ENCODE measurements around the gene TNNI2. TPM values are rescaled to one million over a fixed set of nuclear protein-coding genes. Genes with fewer than 3 reads are reported as not detected.
A peak's percentile ranks its signal among the peaks of the same experiment; 100 is the strongest.
"Not testable (repeated sequence)": the region's sequence is repeated elsewhere in the genome, so short reads cannot be mapped to it uniquely, and the experiment has no call there.

The TNNI2 gene
- total and polyA plus RNA-seq, 5 donors from 2014 or later: not detected

DNA sequence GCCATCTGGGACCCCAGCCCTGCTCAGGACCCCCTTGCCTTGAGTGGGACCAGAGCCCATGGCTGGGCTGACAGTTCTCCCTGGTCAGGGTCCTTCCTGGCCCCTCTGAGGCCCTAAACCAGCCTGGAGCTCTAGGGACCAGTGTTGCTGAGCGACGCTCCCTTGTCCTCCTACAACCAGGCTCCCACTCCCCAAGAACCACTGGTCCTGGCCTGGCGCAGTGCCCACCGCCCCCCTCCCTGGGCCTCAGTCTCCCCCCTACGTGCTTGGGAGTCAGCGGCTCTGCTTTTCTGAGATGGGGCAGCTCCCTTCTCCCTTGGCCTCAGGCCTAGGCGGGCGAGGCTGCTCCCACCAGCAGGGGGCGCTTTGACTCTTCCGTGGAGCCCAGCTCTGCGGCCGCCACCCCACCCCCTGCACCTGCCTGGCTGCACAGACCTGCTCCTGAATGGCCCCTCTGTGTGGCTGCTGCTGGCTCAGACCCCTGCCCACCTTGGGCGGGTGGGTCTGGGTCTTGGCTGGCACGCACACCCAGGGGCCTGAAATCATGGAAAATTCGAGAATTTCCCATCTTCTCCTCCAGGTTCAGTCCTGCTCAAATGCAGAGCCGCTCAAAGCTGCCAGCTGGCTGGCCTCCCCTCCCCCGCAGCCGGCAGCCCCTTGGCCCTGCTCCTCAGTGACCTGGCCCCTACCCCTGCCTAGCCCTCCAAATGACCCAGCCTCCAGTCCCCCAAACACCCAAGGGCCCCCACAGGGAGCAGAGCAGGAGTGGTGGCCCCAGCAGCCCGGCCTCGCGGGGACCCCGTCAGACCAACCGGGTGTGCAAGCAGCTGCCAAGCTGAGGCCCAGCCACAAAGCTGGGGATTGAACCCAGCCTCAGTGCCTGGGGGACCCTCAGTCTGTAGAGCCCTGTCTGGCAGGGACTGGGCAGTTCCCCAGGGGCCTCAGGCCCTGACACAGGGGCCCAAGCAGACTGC lies 43.8 kb downstream of the TNNI2 start:
- ATAC-seq (ENCODE audit: low read depth in 2 of 2): peak; percentile 79 to 86
- Histone ChIP-seq H3K36me3 (ENCODE audit: control insufficient read depth, insufficient read depth, low read length) (peaks cover 49% of the 10 kb centered on the region), H3K27ac (ENCODE audit: insufficient read depth, low read length, poor library complexity, severe bottlenecking) (no peak overlapping the region), H3K4me1 (ENCODE audit: control insufficient read depth, insufficient read depth, low read length, poor library complexity, severe bottlenecking) (peaks cover 22% of the 10 kb centered on the region), H3K9me3 (ENCODE audit: control insufficient read depth in 2 of 2, low read length in 2 of 2) (no peaks in the 10 kb centered on the region), H3K27me3 (ENCODE audit: control insufficient read depth, insufficient read depth, low read length) (no peaks in the 10 kb centered on the region), H3K4me3 (ENCODE audit: low read depth, low read length) (no peak overlapping the region)
- Mint-ChIP-seq H3K4me1 (peaks cover 0 to 42% (median 6%) of the 10 kb centered on the region in 4 donors), H3K9me3 (no peaks in the 10 kb centered on the region), H3K27ac (no peak overlapping the region), H3K27me3 (no peaks in the 10 kb centered on the region), H3K4me3 (no peak overlapping the region), H3K36me3 (no peaks in the 10 kb centered on the region)
- DNase-seq: peak; percentile 46 to 77 (median 70)

- peaks cover 27% of the 10 kb centered on the region for H3K4me1 ChIP-seq (ENCODE audit: control insufficient read depth, insufficient read depth, low read length, poor library complexity, severe bottlenecking)
- no peak overlapping the region for H3K4me3 ChIP-seq (ENCODE audit: low read depth, low read length)
- no peaks in the 10 kb centered on the region for H3K36me3 Mint-ChIP-seq
- H3K27me3 ChIP-seq (ENCODE audit: control insufficient read depth, insufficient read depth, low read length): no peaks in the 10 kb centered on the region
- H3K36me3 ChIP-seq (ENCODE audit: control insufficient read depth, insufficient read depth, low read length): peaks cover 56% of the 10 kb centered on the region
- H3K4me1 Mint-ChIP-seq: peaks cover 0 to 46% (median 8%) of the 10 kb centered on the region in 4 donors
- no peaks in the 10 kb centered on the region for H3K27me3 Mint-ChIP-seq
- H3K27ac ChIP-seq (ENCODE audit: insufficient read depth, low read length, poor library complexity, severe bottlenecking): no peak overlapping the region
- no peaks in the 10 kb centered on the region for H3K9me3 ChIP-seq (ENCODE audit: control insufficient read depth in 2 of 2, low read length in 2 of 2)
- no peaks in the 10 kb centered on the region for H3K9me3 Mint-ChIP-seq
- ATAC-seq (ENCODE audit: low read depth in 2 of 2): no peak
- no peak for DNase-seq
- no peak overlapping the region for H3K27ac Mint-ChIP-seq
- H3K4me3 Mint-ChIP-seq: no peak overlapping the region
Measured at GRCh38 chr11:1883346-1884302, 44.8 kb downstream of the TNNI2 start.

GRCh38 chr11:1884303-1884700 lies 45.5 kb downstream of the TNNI2 start:
- Mint-ChIP-seq H3K36me3 (no peaks in the 10 kb centered on the region), H3K9me3 (no peaks in the 10 kb centered on the region), H3K4me1 (peaks cover 0 to 46% (median 13%) of the 10 kb centered on the region in 4 donors), H3K4me3 (no peak overlapping the region), H3K27ac (no peak overlapping the region), H3K27me3 (no peaks in the 10 kb centered on the region)
- peaks cover 56% of the 10 kb centered on the region for H3K36me3 ChIP-seq (ENCODE audit: control insufficient read depth, insufficient read depth, low read length)
- ATAC-seq (ENCODE audit: low read depth in 2 of 2) (no peak), DNase-seq (no peak)
- no peaks in the 10 kb centered on the region for H3K27me3 ChIP-seq (ENCODE audit: control insufficient read depth, insufficient read depth, low read length)
- H3K27ac ChIP-seq (ENCODE audit: insufficient read depth, low read length, poor library complexity, severe bottlenecking): no peak overlapping the region
- H3K4me3 ChIP-seq (ENCODE audit: low read depth, low read length): no peak overlapping the region
- peaks cover 30% of the 10 kb centered on the region for H3K4me1 ChIP-seq (ENCODE audit: control insufficient read depth, insufficient read depth, low read length, poor library complexity, severe bottlenecking)
- H3K9me3 ChIP-seq (ENCODE audit: control insufficient read depth in 2 of 2, low read length in 2 of 2): no peaks in the 10 kb centered on the region

DNA sequence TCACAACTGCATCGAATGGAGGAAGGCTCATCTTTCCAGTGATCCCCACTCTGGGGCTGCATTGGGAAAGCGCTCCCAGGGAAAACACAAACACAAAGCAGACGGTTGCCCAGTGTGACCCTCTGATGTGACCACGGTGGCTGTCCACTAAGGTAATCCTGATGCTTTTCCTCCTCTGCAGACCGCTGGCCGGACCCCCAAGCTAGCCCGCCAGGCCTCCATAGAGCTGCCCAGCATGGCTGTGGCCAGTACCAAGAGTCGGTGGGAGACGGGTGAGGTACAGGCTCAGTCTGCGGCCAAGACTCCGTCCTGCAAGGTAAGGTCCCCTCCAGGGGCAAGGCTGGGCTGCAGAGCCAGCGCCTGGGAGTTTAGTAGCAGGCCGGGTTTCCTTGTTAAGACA lies 47.8 kb downstream of the TNNI2 start:
- peaks cover 51% of the 10 kb centered on the region for H3K36me3 ChIP-seq (ENCODE audit: control insufficient read depth, insufficient read depth, low read length)
- H3K36me3 Mint-ChIP-seq; H3K27me3 ChIP-seq (ENCODE audit: control insufficient read depth, insufficient read depth, low read length); ATAC-seq (ENCODE audit: low read depth in 2 of 2); DNase-seq; H3K9me3 Mint-ChIP-seq; H3K27ac Mint-ChIP-seq; H3K27me3 Mint-ChIP-seq; H3K4me3 ChIP-seq (ENCODE audit: low read depth, low read length); H3K27ac ChIP-seq (ENCODE audit: insufficient read depth, low read length, poor library complexity, severe bottlenecking); H3K9me3 ChIP-seq (ENCODE audit: control insufficient read depth in 2 of 2, low read length in 2 of 2): not testable (repeated sequence)
- peak overlapping the region in 1 of 4 donors; percentile 44 for H3K4me3 Mint-ChIP-seq
- peaks cover 0 to 41% (median 11%) of the 10 kb centered on the region in 4 donors for H3K4me1 Mint-ChIP-seq
- peaks cover 42% of the 10 kb centered on the region for H3K4me1 ChIP-seq (ENCODE audit: control insufficient read depth, insufficient read depth, low read length, poor library complexity, severe bottlenecking)

- peak overlapping the region in 1 of 4 donors; percentile 22 for H3K4me3 Mint-ChIP-seq
- no peaks in the 10 kb centered on the region for H3K9me3 Mint-ChIP-seq
- H3K36me3 Mint-ChIP-seq: peaks cover 2% of the 10 kb centered on the region
- Histone ChIP-seq H3K36me3 (ENCODE audit: control insufficient read depth, insufficient read depth, low read length) (peaks cover 49% of the 10 kb centered on the region), H3K27ac (ENCODE audit: insufficient read depth, low read length, poor library complexity, severe bottlenecking) (peak overlapping the region; percentile 68), H3K4me3 (ENCODE audit: low read depth, low read length) (no peak overlapping the region), H3K4me1 (ENCODE audit: control insufficient read depth, insufficient read depth, low read length, poor library complexity, severe bottlenecking) (peaks cover 37% of the 10 kb centered on the region), H3K27me3 (ENCODE audit: control insufficient read depth, insufficient read depth, low read length) (no peaks in the 10 kb centered on the region), H3K9me3 (ENCODE audit: control insufficient read depth in 2 of 2, low read length in 2 of 2) (no peaks in the 10 kb centered on the region)
- DNase-seq (no peak), ATAC-seq (ENCODE audit: low read depth in 2 of 2) (no peak)
- peak overlapping the region; percentile 84 to 90 (median 90) for H3K27ac Mint-ChIP-seq
- H3K27me3 Mint-ChIP-seq: no peaks in the 10 kb centered on the region
- H3K4me1 Mint-ChIP-seq: peaks cover 0 to 45% (median 15%) of the 10 kb centered on the region in 4 donors
Measured at GRCh38 chr11:1887451-1888346, 48.9 kb downstream of the TNNI2 start.

DNA sequence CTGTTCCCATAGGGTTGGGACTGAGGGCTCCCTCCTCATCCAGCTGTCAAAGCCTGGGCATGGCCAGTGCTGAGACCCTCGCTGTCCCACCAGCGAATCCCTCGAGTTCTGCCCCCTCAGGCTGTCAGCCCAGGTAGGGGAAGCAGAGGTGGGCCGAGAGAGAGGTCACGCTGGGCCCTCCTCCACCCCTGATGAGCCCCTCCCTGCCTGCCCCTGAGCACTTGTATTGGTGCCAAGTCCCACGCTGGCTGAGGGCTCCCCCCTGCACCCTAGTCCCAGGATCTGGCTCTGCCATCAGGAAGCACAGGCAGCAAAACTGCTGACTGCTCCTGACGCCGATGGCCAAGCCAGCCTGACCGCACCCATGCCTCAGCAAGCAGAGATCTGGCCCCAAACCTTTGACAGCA lies 49.6 kb downstream of the TNNI2 start:
- Mint-ChIP-seq H3K4me3 (peak overlapping the region; percentile 50 to 81 (median 74)), H3K4me1 (peaks cover 0 to 46% (median 15%) of the 10 kb centered on the region in 4 donors), H3K9me3 (no peaks in the 10 kb centered on the region), H3K27me3 (no peaks in the 10 kb centered on the region), H3K36me3 (peaks cover 3% of the 10 kb centered on the region), H3K27ac (peak overlapping the region; percentile 84 to 90 (median 90))
- Histone ChIP-seq H3K4me3 (ENCODE audit: low read depth, low read length) (no peak overlapping the region), H3K27me3 (ENCODE audit: control insufficient read depth, insufficient read depth, low read length) (no peaks in the 10 kb centered on the region), H3K27ac (ENCODE audit: insufficient read depth, low read length, poor library complexity, severe bottlenecking) (peak overlapping the region; percentile 68), H3K36me3 (ENCODE audit: control insufficient read depth, insufficient read depth, low read length) (peaks cover 42% of the 10 kb centered on the region), H3K9me3 (ENCODE audit: control insufficient read depth in 2 of 2, low read length in 2 of 2) (no peaks in the 10 kb centered on the region), H3K4me1 (ENCODE audit: control insufficient read depth, insufficient read depth, low read length, poor library complexity, severe bottlenecking) (peaks cover 37% of the 10 kb centered on the region)
- DNase-seq: no peak
- ATAC-seq (ENCODE audit: low read depth in 2 of 2): no peak

DNA sequence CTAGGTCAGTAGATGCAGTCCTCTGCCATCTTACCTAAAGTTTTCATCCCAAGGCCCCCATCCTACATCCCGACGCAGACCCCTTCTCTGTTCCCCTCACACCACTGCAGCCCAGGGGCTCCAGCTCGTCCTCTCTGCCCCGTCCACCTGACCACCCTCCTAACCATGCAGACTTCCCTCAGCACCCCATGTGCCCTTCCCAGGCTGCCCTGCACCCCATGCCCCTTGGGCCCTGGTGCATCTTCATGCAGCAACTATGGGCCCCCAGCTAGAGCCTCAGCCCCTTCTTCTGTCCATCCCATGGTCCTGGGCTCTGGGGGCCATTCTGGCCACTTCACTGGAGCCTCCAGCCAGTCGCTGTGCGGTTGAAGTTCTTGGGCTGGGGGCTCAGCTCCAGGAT lies 50.0 kb downstream of the TNNI2 start:
- ATAC-seq (ENCODE audit: low read depth in 2 of 2) (no peak), DNase-seq (no peak)
- peaks cover 3% of the 10 kb centered on the region for H3K36me3 Mint-ChIP-seq
- H3K9me3 ChIP-seq (ENCODE audit: control insufficient read depth in 2 of 2, low read length in 2 of 2): no peaks in the 10 kb centered on the region
- peak overlapping the region in 2 of 3 donors; percentile 90 for H3K27ac Mint-ChIP-seq
- peaks cover 38% of the 10 kb centered on the region for H3K36me3 ChIP-seq (ENCODE audit: control insufficient read depth, insufficient read depth, low read length)
- peak overlapping the region; percentile 50 to 81 (median 74) for H3K4me3 Mint-ChIP-seq
- peaks cover 0 to 51% (median 15%) of the 10 kb centered on the region in 4 donors for H3K4me1 Mint-ChIP-seq
- no peaks in the 10 kb centered on the region for H3K9me3 Mint-ChIP-seq
- peak overlapping the region; percentile 68 for H3K27ac ChIP-seq (ENCODE audit: insufficient read depth, low read length, poor library complexity, severe bottlenecking)
- peaks cover 37% of the 10 kb centered on the region for H3K4me1 ChIP-seq (ENCODE audit: control insufficient read depth, insufficient read depth, low read length, poor library complexity, severe bottlenecking)
- H3K27me3 ChIP-seq (ENCODE audit: control insufficient read depth, insufficient read depth, low read length): no peaks in the 10 kb centered on the region
- no peak overlapping the region for H3K4me3 ChIP-seq (ENCODE audit: low read depth, low read length)
- H3K27me3 Mint-ChIP-seq: no peaks in the 10 kb centered on the region

All from CD4-positive, CD25-positive, alpha-beta regulatory T cell (primary cell).